ENCODE measurements around the gene FFAR3. TPM values are rescaled to one million over a fixed set of nuclear protein-coding genes. Genes with fewer than 3 reads are reported as not detected.

Gene FFAR3
- total RNA-seq, 2 experiments from 2014 or later = 0.19 TPM; not detected in 1

DNA sequence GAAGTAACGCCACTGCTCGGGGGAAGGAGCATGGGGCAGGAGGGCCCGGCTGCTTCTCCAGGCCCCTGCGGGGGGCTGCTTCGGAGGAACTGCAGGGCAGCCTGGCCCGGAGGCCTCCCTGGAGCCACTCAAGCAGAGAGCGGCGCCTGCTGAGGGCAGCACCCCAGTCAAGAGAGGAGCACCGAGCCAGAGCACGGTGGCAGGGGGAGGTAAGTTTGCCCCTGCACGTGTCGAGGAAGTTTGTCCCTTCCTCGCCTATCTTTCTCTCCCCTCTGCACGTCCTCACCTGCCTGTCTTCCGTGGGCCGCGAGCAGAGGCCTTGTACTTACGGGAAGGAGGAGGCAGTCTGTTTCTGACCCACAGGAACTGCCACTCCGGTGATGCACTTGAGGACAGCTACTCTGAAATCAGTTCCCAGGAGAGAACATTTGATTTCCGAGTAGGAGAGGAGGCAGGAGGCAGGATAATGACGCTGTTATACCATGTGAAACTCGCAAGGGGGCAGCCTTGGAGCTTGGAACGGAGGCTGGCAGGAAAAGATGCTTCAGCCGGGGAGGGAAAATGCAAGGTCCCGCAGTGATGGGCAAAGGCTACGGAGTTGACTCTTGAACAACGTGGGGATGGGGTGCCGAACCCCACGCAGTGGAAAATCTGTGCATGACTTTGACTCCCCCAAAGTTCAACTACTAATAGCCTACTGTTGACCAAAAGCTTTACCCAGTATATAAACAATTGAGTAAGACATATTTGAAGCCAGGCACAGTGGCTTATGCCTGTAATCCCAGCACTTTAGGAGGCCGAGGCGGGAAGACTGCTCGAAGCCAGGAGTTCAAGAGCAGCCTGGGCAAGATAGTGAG, 5.6 kb upstream of the FFAR3 start:
- Histone ChIP-seq H3K9me2 (ENCODE audit: insufficient read depth, low read length) (no peaks in the 10 kb centered on the region), H3K4me2 (ENCODE audit: low read length) (peak overlapping the region; percentile 38; the same call in 1 of the 2 replicates), H3K27ac (ENCODE audit: low read depth, low read length, poor library complexity, severe bottlenecking) (peak overlapping the region; percentile 27), H3K4me3 (ENCODE audit: low read depth, low read length, poor library complexity, severe bottlenecking) (no peak overlapping the region), H3K4me1 (ENCODE audit: insufficient read depth, low read length, poor library complexity, severe bottlenecking) (peaks cover 54% of the 10 kb centered on the region), H3K36me3 (ENCODE audit: insufficient read depth, low read length) (peaks cover 24% of the 10 kb centered on the region), H3K79me2 (ENCODE audit: insufficient read depth, low read depth, low read length) (no peaks in the 10 kb centered on the region), H3K9me3 (ENCODE audit: low read length) (0 out of 2 replicates have a peak, but pooled peaks cover 4% of the 10 kb centered on the region), H2AFZ (ENCODE audit: low read length) (0 out of 2 replicates have a peak overlapping the region, but pooled peaks have one; percentile 29), H4K20me1 (ENCODE audit: insufficient read depth, low read length) (no peaks in the 10 kb centered on the region; the same call in 1 of the 2 replicates)
- intact Hi-C loops (cut with micrococcal nuclease; ENCODE audit: unreplicated experiment) = loop anchor here (1.0 kb wide), 2 partner anchors 116 to 143 kb away; no protein-coding TSS in a partner anchor
- TF ChIP-seq CTCF (conservative IDR thresholded peaks at IDR 0.05; ENCODE audit: low read length) (peak; percentile 92), EZH2phosphoT487 (IDR thresholded peaks at IDR 0.05; ENCODE audit: borderline replicate concordance, low read depth, low read length) (no peak)
- ChIA-PET CTCF (ENCODE audit: unreplicated experiment) (interaction anchor here (0.8 kb wide), 1 partner anchor 142 kb away, joined by 3 read pairs; no protein-coding TSS in a partner anchor), POLR2A (interaction anchor here (0.5 to 1.2 kb wide), 4 partner anchors 98 to 142 kb away, joined by 3 to 9 read pairs (median 4); no protein-coding TSS in a partner anchor)
- no TSS peak for BruUV-seq (replicated peaks)
- DNase-seq (ENCODE audit: low spot score) = peak; percentile 78

DNA sequence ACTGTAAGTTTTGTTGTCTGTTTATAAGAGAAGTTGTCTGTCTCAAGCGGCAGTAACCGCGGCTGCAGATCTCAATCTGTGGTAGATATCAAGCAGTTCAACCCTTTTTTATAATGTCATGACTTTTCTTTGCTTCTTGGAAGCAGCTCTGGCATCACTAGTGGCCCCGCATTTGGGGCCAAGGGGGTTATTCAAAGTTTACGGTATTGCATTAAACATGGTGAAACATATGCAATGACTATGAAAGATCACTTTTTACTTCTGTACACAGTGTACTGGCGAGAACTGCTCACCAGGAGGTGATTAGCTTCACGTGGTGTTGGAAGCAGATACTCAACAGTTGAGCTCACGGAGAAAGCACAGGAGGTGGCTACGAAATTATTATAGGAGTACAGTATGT, 4.6 kb upstream of the FFAR3 start:
- Histone ChIP-seq H3K36me3 (ENCODE audit: insufficient read depth, low read length) (peaks cover 14% of the 10 kb centered on the region), H3K27ac (ENCODE audit: low read depth, low read length, poor library complexity, severe bottlenecking) (no peak overlapping the region), H4K20me1 (ENCODE audit: insufficient read depth, low read length) (no peaks in the 10 kb centered on the region), H3K9me2 (ENCODE audit: insufficient read depth, low read length) (no peaks in the 10 kb centered on the region), H3K79me2 (ENCODE audit: insufficient read depth, low read depth, low read length) (no peaks in the 10 kb centered on the region), H3K9me3 (ENCODE audit: low read length) (0 out of 2 replicates have a peak, but pooled peaks cover 4% of the 10 kb centered on the region), H3K4me3 (ENCODE audit: low read depth, low read length, poor library complexity, severe bottlenecking) (no peak overlapping the region), H3K4me1 (ENCODE audit: insufficient read depth, low read length, poor library complexity, severe bottlenecking) (peaks cover 49% of the 10 kb centered on the region), H2AFZ (ENCODE audit: low read length) (no peak overlapping the region), H3K4me2 (ENCODE audit: low read length) (no peak overlapping the region)
- ChIA-PET CTCF (ENCODE audit: unreplicated experiment) (no interaction called here), POLR2A (interaction anchor here (0.9 to 1.2 kb wide), 2 partner anchors 106 to 141 kb away, joined by 3 read pairs; no protein-coding TSS in a partner anchor)
- intact Hi-C loops (cut with micrococcal nuclease; ENCODE audit: unreplicated experiment) = no loop called here
- DNase-seq (ENCODE audit: low spot score) = no peak
- BruUV-seq (replicated peaks) = no TSS peak
- no peak for TF ChIP-seq CTCF (conservative IDR thresholded peaks at IDR 0.05; ENCODE audit: low read length)
- no peak for TF ChIP-seq EZH2phosphoT487 (IDR thresholded peaks at IDR 0.05; ENCODE audit: borderline replicate concordance, low read depth, low read length)
